CD1c-positive myeloid dendritic cell (primary cell): ENCODE measurements around the gene MIAT.
A peak's percentile ranks its signal among the peaks of the same experiment; 100 is the strongest.

ENCODE experiments used
- DNase-seq: peaks from one replicate; pipeline ENCODE4 v3.0.0-alpha.2; 2016; ENCODE audit errors: extremely low spot score

Gene MIAT

DNA sequence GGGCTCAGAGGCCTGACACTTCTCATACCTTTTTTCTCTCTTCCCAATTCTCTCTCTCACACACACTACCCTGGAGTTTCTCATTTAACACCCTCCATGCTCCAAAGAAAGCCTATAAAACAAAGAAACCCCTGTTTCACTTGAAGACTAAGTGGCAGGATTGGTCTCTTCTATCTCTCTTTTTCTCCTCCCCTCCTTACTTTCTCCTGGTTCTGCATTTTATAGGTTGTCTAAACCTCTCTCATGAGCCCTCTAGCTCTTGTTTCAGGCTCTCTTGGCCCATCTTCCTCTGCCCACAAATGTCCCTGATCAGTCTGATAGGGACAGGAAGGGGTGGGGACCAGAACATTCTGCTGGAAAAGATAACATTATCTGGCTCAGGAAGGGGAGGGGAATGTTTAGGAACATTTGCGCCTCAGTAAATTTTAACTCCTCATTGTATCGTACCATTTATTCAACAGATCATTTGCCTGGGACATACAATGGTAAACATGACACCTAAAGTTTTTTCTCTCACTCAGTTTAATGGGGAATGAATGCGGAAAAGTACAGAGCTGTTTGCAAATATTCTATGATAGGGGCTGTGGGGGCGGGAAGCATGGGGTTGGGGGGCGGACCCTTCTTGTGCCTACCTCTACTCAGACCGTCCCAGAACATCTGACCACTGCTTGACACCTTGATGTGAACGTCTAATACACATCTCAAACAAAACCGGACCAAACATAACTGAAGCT, 24.8 kb upstream of the MIAT start:
- DNase-seq = no peak

DNA sequence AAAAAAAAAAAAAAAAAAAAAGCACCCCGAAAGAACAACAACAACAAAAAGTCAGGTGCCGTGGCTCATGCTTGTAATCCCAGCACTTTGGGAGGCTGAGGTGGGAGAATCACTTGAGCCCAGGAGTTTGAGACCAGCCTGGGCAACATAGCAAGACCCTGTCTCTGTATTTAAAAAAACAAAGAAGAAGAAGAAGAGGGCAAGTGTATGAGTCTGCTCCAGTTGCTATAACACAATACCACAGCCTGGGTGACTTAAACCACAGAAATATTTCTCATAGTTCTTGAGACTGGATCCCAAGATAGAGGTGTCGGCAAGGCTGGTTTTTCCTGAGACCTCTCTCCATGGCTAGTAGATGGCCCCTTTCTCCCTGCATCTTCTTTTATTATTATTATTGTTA, 23.2 kb upstream of the MIAT start:
- no peak for DNase-seq

DNA sequence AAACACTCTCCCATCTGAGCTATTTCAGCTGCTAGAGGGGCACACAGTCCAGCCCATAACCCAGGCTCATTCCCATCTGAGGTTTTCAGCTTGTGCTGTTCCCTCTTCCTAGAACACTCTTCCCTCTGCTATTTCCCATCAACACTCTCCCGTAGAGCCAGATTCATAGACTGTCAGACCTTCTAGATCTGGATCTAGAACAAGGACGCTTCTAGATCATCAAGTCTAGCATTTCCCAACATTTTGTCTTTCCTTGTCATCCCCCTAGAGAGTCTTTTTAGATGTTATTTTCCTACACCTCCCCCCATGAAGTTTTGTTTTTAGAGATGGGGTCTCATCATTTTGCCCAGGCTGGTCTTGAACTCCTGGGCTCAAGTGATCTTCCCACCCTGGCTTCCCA, 22.3 kb upstream of the MIAT start:
- no peak for DNase-seq

DNA sequence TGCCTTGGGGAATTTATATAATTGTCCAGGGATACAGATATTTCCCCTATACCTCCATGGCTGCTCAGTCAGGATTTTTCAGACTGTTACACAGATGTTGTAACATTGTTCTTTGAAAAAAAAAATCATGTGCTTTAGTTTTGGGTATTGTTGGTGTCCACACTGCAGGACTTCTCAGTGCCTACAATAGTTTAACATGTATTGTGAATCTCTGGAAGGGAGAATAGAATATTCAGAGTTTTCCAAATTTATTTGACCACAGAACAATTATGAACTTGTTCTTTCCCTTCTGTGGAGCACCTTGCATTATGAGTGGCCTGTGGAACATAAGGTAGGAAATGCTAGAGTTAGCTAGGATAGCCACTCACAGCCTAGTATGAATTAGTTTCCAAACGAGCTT, 21.1 kb upstream of the MIAT start:
- no peak for DNase-seq

DNA sequence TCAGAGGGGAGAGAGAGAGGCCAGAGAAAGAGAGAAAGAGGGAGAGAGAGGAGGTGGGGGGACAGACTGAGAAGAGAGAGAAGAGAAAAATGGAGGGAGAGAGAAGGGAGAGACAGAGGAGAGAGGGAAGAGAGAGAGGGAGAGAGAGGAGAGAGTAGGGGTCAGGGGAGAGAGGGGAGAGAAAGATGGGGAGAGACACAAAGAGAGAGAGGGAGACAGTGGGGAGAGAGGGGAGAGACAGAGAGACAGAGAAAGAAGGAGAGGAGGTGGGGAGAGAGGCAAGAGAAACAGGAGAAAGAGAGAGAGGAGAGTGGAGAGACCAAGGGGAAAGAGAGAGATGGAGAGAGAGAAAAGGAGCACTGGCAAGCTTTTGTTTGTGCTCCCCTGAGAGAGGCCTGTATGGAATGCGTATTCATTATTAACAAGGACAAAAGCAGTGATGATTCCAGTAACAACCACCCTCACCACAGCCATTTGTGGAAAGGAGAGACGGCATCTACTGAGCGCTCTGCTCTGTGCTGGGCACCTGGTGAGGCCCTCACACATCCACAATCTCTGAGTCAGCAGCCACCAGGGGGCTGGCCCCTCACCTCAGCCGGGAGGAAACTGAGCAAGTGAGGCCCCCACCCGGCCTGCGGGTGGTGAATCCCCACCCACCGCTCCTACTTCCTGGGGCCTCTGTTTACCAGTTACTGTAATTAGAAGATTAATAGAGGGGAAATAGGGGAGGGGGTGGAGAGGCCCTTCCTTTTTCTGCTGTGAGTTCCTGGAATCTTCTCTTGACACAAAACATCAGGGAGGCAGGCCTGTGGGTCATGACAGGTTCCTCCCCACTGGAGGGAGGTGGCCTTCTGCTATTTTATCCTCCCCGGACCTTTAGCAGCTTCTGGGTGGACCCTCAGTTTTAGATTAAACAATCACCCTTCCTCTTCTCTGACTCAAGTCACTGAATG, 14.6 kb upstream of the MIAT start:
- peak; percentile 20 for DNase-seq

- no peak for DNase-seq
These were observed 13.8 kb upstream of the MIAT start for GRCh38 chr22:26643418-26644100.

DNA sequence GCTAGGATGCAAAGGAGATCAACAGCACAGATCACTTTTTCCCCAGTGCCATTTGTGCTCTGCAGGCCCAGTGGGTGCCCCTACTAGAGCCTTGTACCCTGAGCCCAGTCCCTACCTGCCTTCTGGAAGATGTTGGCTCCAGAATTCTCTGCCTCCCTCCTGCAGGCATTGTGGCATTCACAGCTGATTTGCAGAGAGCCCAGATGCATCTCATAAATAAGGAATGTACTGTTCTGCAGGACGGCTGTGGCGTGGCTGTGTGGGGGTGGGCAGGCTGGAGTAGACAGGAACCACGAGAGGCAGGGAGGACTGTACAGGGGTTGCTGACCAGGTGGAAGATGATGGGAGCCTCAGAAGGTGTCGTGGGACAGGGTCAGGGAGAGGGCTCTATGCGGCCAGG, 11.2 kb upstream of the MIAT start:
- no peak for DNase-seq

- no peak for DNase-seq
These were observed 9.3 kb upstream of the MIAT start for GRCh38 chr22:26648011-26648497.

DNA sequence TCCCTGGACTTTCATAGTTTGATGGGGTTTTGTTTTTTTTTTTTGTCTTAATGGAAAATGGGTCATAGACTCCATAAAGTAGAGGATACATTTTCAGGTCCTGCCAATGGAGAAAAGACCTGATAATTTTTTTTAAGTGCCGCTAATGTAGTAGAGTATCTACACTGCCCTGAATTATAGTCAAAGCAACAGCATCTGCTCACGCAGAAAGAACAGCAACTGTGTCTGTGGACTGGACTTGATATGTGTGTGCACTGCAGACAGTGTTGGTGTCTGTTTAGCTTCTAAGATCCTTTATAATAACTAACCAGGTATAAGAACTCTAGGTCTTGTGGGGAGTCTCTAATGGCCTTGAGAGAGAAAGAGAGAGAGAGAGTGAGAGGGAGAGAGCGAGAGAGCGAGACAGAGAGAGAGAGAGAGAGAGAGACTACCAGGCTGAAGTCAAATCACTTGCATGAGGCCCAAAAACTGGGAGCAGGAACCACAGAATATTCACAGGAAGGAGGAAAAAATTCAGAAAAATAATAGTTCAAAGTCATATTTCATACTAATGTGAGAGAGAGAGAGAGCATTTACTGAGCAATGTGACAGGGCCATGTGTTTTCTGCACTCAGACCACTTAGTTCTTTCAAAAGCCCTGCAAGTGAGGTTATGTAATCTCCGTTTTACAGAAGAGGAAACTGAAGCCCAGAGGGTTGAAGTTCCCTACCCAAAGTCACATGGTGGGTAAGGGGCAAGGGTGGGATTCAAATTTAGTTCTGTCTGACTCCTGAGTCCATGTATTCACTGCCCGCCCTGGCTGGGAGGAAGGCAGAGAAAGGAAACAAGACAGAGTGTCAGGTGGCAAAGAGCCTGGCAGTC, 8.6 kb upstream of the MIAT start:
- peak; percentile 50 for DNase-seq

GRCh38 chr22:26650722-26651421, 6.5 kb upstream of the MIAT start:
- DNase-seq = no peak

DNA sequence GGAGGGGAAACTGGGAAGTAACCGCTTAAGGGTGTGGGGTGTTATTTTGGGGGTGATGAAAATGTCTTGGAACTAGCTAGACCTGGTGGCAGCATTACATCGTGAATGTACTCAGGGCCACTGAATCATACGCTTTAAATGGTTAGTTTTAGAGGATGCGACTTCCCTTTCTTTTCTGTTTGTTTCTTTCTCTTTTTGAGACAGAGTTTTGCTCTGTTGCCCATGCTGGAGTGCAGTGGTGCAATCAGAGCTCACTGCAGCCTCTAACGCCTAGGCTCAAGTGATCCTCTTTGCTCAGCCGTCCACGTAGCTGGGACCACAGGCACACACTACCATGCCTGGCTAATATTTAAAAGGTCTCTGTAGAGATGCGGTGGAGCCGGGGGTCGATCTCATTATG, 5.6 kb upstream of the MIAT start:
- no peak for DNase-seq

DNA sequence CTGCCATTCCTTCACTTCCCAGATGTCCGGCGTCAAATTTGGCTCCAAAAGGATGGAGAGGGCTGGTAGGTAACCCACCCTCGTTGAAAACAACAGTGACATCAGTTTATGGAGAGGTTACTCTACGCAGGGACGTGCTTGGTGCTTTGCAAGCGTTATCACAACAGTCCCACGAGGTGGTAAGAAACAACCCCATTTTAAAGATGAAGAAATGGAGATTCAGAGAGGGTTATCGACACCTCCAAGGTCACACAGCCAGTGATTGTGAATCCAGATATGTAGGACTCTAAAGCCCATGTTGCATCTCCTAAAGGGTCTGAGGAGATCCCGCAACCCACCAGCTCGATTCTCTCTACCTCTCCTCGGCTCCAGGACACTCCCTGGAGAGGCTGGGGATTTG, 773 bp downstream of the MIAT start:
- no peak for DNase-seq

DNA sequence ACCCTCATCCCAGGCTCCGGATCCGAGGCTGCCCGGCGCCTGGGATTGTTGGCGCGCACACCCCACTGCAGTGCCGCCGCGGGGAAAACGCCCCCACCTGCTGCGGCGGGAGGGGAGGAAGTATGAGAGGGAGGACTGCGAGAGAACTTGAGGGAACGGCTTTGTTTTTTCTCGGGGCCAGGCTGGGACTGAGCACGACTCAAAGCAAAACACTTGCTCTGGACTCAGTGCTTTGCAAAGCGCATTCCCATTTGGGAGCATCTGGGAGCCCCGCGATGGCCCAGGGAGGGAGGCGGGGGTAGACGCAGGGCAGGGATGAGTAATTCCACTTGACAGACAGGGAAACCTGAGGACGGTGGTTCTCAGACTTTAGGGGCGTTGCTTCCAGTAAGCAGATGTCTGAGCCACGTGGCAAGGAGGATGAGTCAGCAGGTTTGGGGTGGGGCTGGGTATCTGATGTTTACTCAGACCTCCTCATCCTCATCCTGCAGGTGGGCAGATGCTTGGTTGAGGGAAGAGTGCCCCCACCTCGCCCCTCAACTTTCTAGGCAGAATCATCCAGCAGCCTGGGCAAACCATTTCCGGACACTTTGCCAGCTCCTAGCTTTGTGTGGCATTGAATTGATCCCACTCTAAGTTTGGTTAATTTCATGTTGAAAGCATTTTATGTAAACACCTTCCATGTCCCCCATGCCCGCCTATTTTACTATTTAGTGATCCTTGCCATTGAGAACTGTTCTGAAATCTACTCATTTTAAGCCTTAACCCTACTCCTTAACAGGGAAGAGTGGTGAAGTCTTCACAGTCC, 1.5 kb downstream of the MIAT start:
- peak; percentile 62 for DNase-seq

DNA sequence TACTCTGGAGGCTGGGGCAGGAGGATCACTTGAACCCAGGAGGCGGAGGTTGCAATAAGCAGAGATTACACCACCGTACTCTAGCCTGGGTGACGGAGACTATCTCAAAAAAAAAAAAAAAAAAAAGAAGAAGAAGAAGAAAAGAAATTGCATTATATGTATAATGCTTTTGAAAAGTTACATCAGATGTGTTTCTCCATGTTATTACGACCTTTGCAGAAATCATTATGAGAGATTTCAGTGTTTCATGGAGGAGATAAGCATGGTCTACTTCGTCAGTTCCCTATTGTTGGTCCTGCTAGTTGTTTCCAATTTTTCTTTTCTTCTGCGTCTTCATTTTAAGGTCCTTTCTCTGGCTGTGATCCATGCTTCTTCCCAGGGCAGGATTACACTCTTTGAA, 3.0 kb downstream of the MIAT start:
- no peak for DNase-seq

DNA sequence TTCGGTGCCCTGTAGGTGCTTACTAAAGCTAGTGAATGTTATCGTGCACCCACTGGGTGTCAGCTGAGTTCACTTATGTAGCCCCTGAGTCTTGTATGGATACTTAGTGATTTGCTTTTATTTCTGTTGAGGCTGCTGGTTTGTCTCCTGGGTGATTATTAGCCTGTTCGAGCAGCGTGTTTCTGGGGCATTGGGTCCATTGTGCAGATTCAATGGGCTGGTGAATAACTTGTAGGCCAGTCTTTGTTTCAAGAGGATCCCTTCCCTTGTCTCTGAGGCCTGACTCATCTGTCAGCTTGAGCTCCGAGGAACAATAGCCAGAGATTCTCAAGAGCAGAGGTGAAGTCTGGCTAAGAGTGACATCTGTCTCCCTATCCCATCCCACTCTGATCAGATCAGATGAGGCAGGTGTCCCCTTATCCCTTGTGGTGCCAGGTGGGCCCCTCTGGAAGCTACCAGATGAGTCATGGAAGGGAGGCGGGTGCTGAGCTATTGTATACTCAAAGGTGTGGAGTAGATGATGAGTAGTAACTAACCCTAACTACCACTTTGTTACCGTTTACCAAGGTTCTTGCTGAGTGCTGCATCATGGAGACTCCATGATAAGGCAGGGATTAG, 3.7 kb downstream of the MIAT start:
- no peak for DNase-seq

- DNase-seq = no peak
These were observed 4.8 kb downstream of the MIAT start for GRCh38 chr22:26662160-26662559.

DNA sequence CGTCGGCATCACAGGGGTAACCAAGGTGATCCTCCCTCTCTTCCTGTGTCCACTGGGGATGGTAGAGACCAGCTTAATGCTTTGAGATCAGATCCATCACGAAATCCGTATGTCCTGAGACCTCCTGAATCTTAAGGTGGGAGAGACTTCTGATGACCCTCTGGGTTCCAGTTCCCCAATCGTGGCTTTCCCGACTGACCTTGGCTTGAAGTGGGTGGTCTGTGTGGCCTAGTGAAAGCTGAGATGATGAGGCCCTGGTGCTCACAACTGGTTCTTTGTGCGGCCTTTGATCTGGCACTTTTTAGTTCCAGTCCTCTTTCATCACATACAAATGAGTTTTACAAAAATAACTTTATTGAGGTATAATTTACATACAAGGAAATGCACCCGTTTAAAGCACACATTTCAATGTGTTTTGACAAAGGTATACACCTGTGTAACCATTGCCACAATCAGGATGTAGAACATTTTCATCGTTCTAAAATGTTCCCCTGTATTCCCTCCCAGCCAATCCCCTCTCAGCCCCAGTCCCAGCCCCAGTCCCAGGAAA, 6.1 kb downstream of the MIAT start:
- no peak for DNase-seq

DNA sequence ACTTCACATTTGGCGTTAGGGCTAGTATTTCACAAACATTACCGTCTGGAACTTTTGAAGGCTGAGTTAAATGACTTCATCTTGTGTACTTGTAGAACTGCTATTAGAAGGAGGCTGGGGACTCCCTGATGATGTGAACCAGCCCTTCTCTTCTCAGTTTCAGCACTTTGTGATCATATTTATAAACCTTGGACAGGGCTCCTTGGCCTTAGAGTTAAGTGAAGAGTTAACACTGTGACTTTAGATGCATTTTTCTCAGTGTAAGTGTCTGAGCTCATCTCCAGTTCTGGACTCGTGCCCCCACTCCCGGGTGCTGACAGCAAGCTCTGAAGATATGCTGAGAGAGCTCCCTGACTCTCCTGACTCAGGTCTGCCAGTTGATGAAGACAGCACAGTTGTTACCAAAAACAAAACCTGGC, 8.4 kb downstream of the MIAT start:
- DNase-seq = no peak

- DNase-seq = no peak
These were observed 9.8 kb downstream of the MIAT start for GRCh38 chr22:26667140-26667539.
